ENCODE measurements around the gene VPS35.

GRCh38 chr16:46706642-46707041, 17.7 kb upstream of the VPS35 start:
- TF ChIP-seq POLR2A (IDR thresholded peaks at IDR 0.05; ENCODE audit: low read length) (no peak), GATA1 (IDR thresholded peaks at IDR 0.05; ENCODE audit: low read depth, low read length) (no peak)
